ENCODE data around the gene PSORS1C2. TPM values are rescaled to one million over a fixed set of nuclear protein-coding genes. Genes with fewer than 3 reads are reported as not detected.

Gene PSORS1C2
- total RNA-seq, 1 donor from 2014 or later: not detected

GRCh38 chr6:31145386-31145785 lies 6.5 kb upstream of the PSORS1C2 start:
- peaks cover 29% of the 10 kb centered on the region for H3K4me1 ChIP-seq
- intact Hi-C loops (cut with micrococcal nuclease): no loop called here
- no peaks in the 10 kb centered on the region for H3K9me3 ChIP-seq (replicated peaks)
- no peak for DNase-seq
- H3K4me3 ChIP-seq: no peak overlapping the region
- no peak for TF ChIP-seq CTCF (IDR thresholded peaks at IDR 0.05; ENCODE audit: borderline replicate concordance)
- no peak overlapping the region for H3K27ac ChIP-seq (replicated peaks)
- H3K36me3 ChIP-seq: peaks cover 18% of the 10 kb centered on the region
- no peaks in the 10 kb centered on the region for H3K27me3 ChIP-seq (ENCODE audit: low read depth)

- intact Hi-C loops (cut with micrococcal nuclease): no loop called here
- DNase-seq: no peak
These were observed 6.1 kb upstream of the PSORS1C2 start for GRCh38 chr6:31144970-31145340.

GRCh38 chr6:31144296-31144969 lies 5.6 kb upstream of the PSORS1C2 start:
- no peak for TF ChIP-seq CTCF (IDR thresholded peaks at IDR 0.05; ENCODE audit: borderline replicate concordance)
- H3K36me3 ChIP-seq: peaks cover 10% of the 10 kb centered on the region
- intact Hi-C loops (cut with micrococcal nuclease): no loop called here
- H3K4me3 ChIP-seq: no peak overlapping the region
- DNase-seq: no peak
- H3K27me3 ChIP-seq (ENCODE audit: low read depth): no peaks in the 10 kb centered on the region
- H3K4me1 ChIP-seq: peaks cover 35% of the 10 kb centered on the region
- H3K9me3 ChIP-seq (replicated peaks): no peaks in the 10 kb centered on the region
- H3K27ac ChIP-seq (replicated peaks): no peak overlapping the region

More at GRCh38 chr6:31144970-31145340, 6.1 kb upstream of the PSORS1C2 start:
- peaks cover 14% of the 10 kb centered on the region for H3K36me3 ChIP-seq
- H3K4me3 ChIP-seq: no peak overlapping the region
- peaks cover 30% of the 10 kb centered on the region for H3K4me1 ChIP-seq
- H3K27me3 ChIP-seq (ENCODE audit: low read depth): no peaks in the 10 kb centered on the region
- TF ChIP-seq CTCF (IDR thresholded peaks at IDR 0.05; ENCODE audit: borderline replicate concordance): no peak
- H3K9me3 ChIP-seq (replicated peaks): no peaks in the 10 kb centered on the region
- no peak overlapping the region for H3K27ac ChIP-seq (replicated peaks)

- intact Hi-C loops (cut with micrococcal nuclease): no loop called here
- peak; percentile 75 for DNase-seq
- no peaks in the 10 kb centered on the region for H3K27me3 ChIP-seq (ENCODE audit: low read depth)
- H3K9me3 ChIP-seq (replicated peaks): no peaks in the 10 kb centered on the region
- H3K4me1 ChIP-seq: peaks cover 42% of the 10 kb centered on the region
- peaks cover 10% of the 10 kb centered on the region for H3K36me3 ChIP-seq
- peak overlapping the region; percentile 85 for H3K27ac ChIP-seq (replicated peaks)
- no peak for TF ChIP-seq CTCF (IDR thresholded peaks at IDR 0.05; ENCODE audit: borderline replicate concordance)
- H3K4me3 ChIP-seq: no peak overlapping the region
These were observed 4.3 kb upstream of the PSORS1C2 start for GRCh38 chr6:31143148-31143547.

- TF ChIP-seq CTCF (IDR thresholded peaks at IDR 0.05; ENCODE audit: borderline replicate concordance): no peak
- Histone ChIP-seq H3K9me3 (replicated peaks) (no peaks in the 10 kb centered on the region), H3K27ac (replicated peaks) (peak overlapping the region; percentile 85), H3K27me3 (ENCODE audit: low read depth) (no peaks in the 10 kb centered on the region), H3K4me1 (peaks cover 49% of the 10 kb centered on the region), H3K4me3 (no peak overlapping the region), H3K36me3 (peaks cover 10% of the 10 kb centered on the region)
- DNase-seq: no peak
- intact Hi-C loops (cut with micrococcal nuclease): no loop called here
These were observed 3.5 kb upstream of the PSORS1C2 start for GRCh38 chr6:31142361-31142761.
